ENCODE data around the gene REXO5.

- TF ChIP-seq REST (IDR thresholded peaks at IDR 0.05; ENCODE audit: insufficient read depth in 1 of 2, low read depth in 2 of 2, low read length in 2 of 2) (no peak), TAF1 (IDR thresholded peaks at IDR 0.05; ENCODE audit: borderline replicate concordance, insufficient read depth, low read length) (no peak), POLR2AphosphoS5 (IDR thresholded peaks at IDR 0.05; ENCODE audit: low read depth, low read length) (no peak), SIN3A (IDR thresholded peaks at IDR 0.05; ENCODE audit: borderline replicate concordance, insufficient read depth, low read length) (no peak), FOXP2 (optimal IDR thresholded peaks at IDR 0.05; ENCODE audit: borderline replicate concordance, extremely low read depth, extremely low read length, insufficient read depth) (no peak)
Observed at GRCh38 chr16:20867585-20867984, 61.3 kb downstream of the REXO5 start.

Data from PFSK-1 (cell line).